ENCODE measurements around the gene NKAIN4. TPM values are rescaled to one million over a fixed set of nuclear protein-coding genes. Genes with fewer than 3 reads are reported as not detected.

NKAIN4 gene
- total RNA-seq, 1 donor from 2014 or later, result 44.0 TPM

DNA sequence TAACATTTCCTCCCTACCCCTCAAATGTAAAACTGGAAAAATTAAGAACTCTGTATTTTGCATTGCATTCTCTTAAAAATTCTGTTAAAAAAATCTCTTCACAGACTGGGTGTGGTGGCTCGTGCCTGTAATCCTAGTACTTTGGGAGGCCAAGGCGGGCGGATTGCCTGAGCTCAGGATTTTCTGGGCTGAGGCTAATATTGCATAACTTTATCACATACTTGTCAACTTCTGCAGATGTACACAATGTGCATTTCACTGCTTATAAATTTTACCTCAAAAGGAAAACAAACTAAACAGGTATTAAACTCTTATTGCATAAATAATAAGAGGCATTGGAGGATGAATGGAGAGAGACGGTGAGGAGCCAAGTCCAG, 59.5 kb downstream of the NKAIN4 start:
- Mint-ChIP-seq H3K4me3 (no peak overlapping the region), H3K27me3 (ENCODE audit: low read depth) (no peaks in the 10 kb centered on the region), H3K4me1 (peaks cover 14% of the 10 kb centered on the region), H3K9me3 (no peaks in the 10 kb centered on the region), H3K36me3 (ENCODE audit: low read depth) (peaks cover 2% of the 10 kb centered on the region), H3K27ac (ENCODE audit: unreplicated experiment) (no peak overlapping the region)
- DNase-seq (ENCODE audit: low read depth, low spot score), result no peak
- TF ChIP-seq, protein P1, sequence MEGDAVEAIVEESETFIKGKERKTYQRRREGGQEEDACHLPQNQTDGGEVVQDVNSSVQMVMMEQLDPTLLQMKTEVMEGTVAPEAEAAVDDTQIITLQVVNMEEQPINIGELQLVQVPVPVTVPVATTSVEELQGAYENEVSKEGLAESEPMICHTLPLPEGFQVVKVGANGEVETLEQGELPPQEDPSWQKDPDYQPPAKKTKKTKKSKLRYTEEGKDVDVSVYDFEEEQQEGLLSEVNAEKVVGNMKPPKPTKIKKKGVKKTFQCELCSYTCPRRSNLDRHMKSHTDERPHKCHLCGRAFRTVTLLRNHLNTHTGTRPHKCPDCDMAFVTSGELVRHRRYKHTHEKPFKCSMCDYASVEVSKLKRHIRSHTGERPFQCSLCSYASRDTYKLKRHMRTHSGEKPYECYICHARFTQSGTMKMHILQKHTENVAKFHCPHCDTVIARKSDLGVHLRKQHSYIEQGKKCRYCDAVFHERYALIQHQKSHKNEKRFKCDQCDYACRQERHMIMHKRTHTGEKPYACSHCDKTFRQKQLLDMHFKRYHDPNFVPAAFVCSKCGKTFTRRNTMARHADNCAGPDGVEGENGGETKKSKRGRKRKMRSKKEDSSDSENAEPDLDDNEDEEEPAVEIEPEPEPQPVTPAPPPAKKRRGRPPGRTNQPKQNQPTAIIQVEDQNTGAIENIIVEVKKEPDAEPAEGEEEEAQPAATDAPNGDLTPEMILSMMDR (conservative IDR thresholded peaks at IDR 0.05), result no peak

DNA sequence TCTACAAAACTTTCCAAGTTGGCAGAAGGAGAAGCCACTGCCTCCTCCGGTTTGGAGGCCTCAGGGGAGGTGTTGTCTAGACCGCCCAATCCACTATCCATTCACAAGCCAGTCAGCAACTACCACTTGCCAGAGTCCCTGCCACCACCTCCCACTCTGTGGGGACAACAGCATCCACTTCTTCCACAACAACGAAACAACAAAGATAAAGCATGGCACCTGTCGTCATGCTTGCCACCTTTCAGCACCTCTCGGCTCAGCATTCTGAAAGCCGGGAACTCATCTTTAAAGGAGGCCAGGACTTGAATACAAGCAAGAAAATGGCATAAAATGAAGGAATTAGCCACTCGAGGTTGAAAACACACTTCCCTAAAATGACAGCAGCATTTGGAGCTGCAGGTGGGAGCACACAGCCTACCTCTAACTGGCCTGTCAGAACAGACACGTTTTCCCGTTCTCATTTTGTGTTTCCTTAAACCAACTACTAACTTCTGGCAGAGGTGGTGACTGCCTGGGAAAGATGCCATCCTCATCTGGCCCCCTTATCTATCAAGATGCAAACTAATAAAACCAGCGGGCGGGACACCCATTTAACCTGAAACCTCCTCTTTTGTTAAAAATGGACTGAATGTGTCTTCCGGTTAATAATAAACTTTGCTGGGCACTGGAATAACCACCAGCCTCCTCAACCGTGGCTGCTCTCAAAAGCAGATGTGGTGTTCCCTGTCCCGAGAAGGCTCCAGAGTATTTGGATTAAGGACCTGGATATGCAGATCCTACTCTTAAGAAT, 60.1 kb downstream of the NKAIN4 start:
- no peak for DNase-seq (ENCODE audit: low read depth, low spot score)
- no peak overlapping the region for H3K4me3 Mint-ChIP-seq
- H3K9me3 Mint-ChIP-seq, result no peaks in the 10 kb centered on the region
- TF ChIP-seq, protein P1 (conservative IDR thresholded peaks at IDR 0.05), result no peak
- no peak overlapping the region for H3K27ac Mint-ChIP-seq (ENCODE audit: unreplicated experiment)
- peaks cover 2% of the 10 kb centered on the region for H3K36me3 Mint-ChIP-seq (ENCODE audit: low read depth)
- H3K4me1 Mint-ChIP-seq, result peaks cover 18% of the 10 kb centered on the region
- peaks cover 3% of the 10 kb centered on the region for H3K27me3 Mint-ChIP-seq (ENCODE audit: low read depth)

DNA sequence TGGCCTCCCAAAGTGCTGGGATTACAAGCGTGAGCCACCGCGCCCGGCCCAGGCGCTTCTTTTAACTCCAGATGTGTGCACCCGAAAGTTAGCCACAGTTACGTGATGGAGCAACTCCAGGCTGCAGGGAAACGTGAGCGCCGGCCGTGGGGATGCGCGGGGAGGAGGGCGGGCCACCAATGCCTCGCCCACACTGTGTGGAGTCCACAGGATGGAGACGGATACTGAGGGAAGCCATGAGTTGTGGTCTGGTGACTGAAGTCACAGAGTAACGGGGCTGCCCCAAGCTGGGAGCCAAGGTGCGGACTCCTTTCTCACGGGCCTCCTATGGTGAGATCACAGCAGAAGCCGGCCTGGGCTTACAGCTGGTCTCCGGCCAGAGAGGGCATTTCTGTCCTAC, 61.5 kb downstream of the NKAIN4 start:
- no peaks in the 10 kb centered on the region for H3K9me3 Mint-ChIP-seq
- peaks cover 3% of the 10 kb centered on the region for H3K27me3 Mint-ChIP-seq (ENCODE audit: low read depth)
- no peak overlapping the region for H3K27ac Mint-ChIP-seq (ENCODE audit: unreplicated experiment)
- no peaks in the 10 kb centered on the region for H3K36me3 Mint-ChIP-seq (ENCODE audit: low read depth)
- TF ChIP-seq, protein P1 (conservative IDR thresholded peaks at IDR 0.05), result no peak
- no peak for DNase-seq (ENCODE audit: low read depth, low spot score)
- no peak overlapping the region for H3K4me3 Mint-ChIP-seq
- peaks cover 9% of the 10 kb centered on the region for H3K4me1 Mint-ChIP-seq

DNA sequence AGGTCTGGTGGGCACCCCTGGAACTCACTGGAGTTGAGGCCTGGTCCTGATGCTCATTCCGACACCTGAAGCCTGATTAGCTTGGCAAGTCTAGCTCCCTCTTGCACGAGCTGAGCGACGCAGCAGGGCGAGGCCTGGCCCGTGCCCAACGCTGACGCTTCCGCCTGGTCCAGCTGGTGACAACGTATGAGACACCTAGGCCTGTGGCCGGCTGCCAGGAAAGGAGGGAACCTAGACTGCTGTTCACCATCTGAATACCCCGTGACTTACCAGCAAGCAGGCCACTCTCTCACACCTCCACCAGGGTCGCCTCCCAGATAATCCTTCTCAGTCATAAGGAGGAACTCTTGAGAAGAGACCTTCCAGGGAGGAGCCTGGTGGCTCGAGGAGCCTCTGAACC, 62.9 kb downstream of the NKAIN4 start:
- Mint-ChIP-seq H3K27me3 (ENCODE audit: low read depth) (peaks cover 3% of the 10 kb centered on the region), H3K4me1 (peaks cover 7% of the 10 kb centered on the region), H3K4me3 (peak overlapping the region; percentile 49), H3K9me3 (no peaks in the 10 kb centered on the region), H3K27ac (ENCODE audit: unreplicated experiment) (no peak overlapping the region), H3K36me3 (ENCODE audit: low read depth) (no peaks in the 10 kb centered on the region)
- no peak for DNase-seq (ENCODE audit: low read depth, low spot score)
- TF ChIP-seq, protein P1 (conservative IDR thresholded peaks at IDR 0.05), result no peak

DNA sequence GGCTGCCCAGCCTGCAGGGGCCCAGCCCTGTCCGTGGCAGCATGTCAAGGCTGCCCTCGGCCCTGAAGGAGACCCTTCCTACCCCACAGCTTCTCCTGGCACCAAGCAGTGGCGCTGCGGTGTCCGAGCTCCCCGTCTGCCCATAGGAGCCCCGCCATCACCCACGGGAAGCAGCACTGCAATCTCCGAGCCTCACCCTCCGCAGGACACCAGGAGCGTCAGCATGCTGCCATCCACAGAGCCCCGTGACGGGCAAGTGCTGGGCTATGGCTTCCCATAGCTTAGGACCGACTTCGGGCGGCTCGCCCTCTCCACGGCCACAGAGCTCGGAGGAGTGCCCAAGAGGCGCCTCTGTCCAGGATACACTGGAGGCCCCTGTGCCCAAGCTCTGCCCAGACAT, 63.4 kb downstream of the NKAIN4 start:
- Mint-ChIP-seq H3K4me1 (peaks cover 4% of the 10 kb centered on the region), H3K9me3 (no peaks in the 10 kb centered on the region), H3K36me3 (ENCODE audit: low read depth) (no peaks in the 10 kb centered on the region), H3K4me3 (no peak overlapping the region), H3K27ac (ENCODE audit: unreplicated experiment) (no peak overlapping the region), H3K27me3 (ENCODE audit: low read depth) (peaks cover 3% of the 10 kb centered on the region)
- TF ChIP-seq, protein P1 (conservative IDR thresholded peaks at IDR 0.05), result no peak
- no peak for DNase-seq (ENCODE audit: low read depth, low spot score)

Small RNA genes lying within 50 kb of the gene (microRNA-seq; reads per million reads assigned to microRNA genes)
- gene MIR3196, result not detected
- gene MIR4326, result 4.7 reads per million

Other genes with a start within 250 kb of the NKAIN4 start
- not detected in 2 replicates for gene BHLHE23, start 247.5 kb downstream of the NKAIN4 start, total RNA-seq
- 59.0 and 59.4 TPM in 2 replicates for gene YTHDF1, start 38.3 kb downstream of the NKAIN4 start, total RNA-seq
- gene BIRC7, start 18.6 kb downstream of the NKAIN4 start, total RNA-seq, result 6.1 and 6.9 TPM in 2 replicates
- gene ARFGAP1, start 18.4 kb upstream of the NKAIN4 start, total RNA-seq, result 128 and 132 TPM in 2 replicates
- 8.9 and 10.2 TPM in 2 replicates for gene COL20A1, start 38.7 kb upstream of the NKAIN4 start, total RNA-seq
- gene CHRNA4, start 106.9 kb upstream of the NKAIN4 start, total RNA-seq, result 5.4 and 6.3 TPM in 2 replicates
- gene KCNQ2, start 218.2 kb upstream of the NKAIN4 start, total RNA-seq, result 143 and 157 TPM in 2 replicates
- 4.5 and 4.6 TPM in 2 replicates for gene EEF1A2, start 244.6 kb upstream of the NKAIN4 start, total RNA-seq

Measured in neural crest cell (in vitro differentiated cells).